Endometrial microvascular endothelial cells (primary cell): ENCODE data around the gene NFATC2IP. TPM values are rescaled to one million over a fixed set of nuclear protein-coding genes. Genes with fewer than 3 reads are reported as not detected.
"Not testable (repeated sequence)": the region's sequence is repeated elsewhere in the genome, so short reads cannot be mapped to it uniquely, and the experiment has no call there.

ENCODE experiments used
- in situ Hi-C: cut with HindIII; loops from 2 replicates; pipeline ENCODE4 v1.10.0; 2017; ENCODE audit warnings: low sequenced_read_pairs, low pct_unique_long_range_greater_than_20kb; ENCODE audit errors: inconsistent ontology term
- total RNA-seq: library from RNA; depleted of rRNA; stranded (reverse); fragments of >200 nt; gene quantifications from one replicate; pipeline ENCODE4 v1.2.3, GENCODE V29; 2015; ENCODE audit errors: inconsistent ontology term

Gene NFATC2IP
- total RNA-seq, 1 donor from 2014 or later = 20.2 TPM

GRCh38 chr16:28958216-28958615, 7.5 kb downstream of the NFATC2IP start:
- in situ Hi-C loops = no loop called here

DNA sequence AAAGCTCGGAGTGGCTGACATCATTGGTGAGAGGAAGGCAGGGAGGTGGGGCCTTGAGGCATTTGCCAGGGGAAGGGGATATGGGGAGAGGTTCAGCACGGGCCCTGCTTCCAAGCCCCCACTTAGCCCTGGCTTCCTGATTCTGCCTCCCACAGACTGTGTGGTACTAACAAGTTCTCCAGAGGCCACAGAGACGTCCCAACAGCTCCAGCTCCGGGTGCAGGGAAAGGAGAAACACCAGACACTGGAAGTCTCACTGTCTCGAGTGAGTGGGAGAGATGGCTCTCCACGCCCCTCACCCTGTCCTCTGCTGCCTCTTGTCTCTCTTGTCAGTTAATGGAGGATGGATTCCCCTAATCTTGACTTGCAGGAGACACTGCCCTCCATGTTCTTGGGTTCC, 8.1 kb downstream of the NFATC2IP start:
- in situ Hi-C loops = no loop called here

GRCh38 chr16:28964072-28964471, 13.3 kb downstream of the NFATC2IP start:
- in situ Hi-C loops = no loop called here

GRCh38 chr16:28964496-28964895, 13.8 kb downstream of the NFATC2IP start:
- in situ Hi-C loops = no loop called here

DNA sequence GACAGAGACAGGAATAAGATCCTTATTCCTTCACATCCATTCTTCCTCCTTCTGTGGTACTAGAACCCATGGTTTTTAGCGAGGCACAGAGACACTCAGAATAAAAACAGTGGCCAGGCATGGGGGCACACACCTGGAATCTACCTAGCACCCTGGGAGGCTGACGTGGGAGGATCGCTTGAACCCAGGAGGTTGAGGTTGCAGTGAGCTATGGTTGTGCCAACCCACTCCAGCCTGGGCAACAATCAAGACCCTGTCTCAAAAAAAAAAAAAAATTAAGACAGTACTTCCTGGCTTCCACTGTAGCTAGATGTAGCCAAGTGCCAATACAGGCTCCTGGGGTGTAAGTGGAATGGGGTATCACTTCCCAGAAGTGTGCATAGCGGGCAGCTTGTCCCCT, 16.4 kb downstream of the NFATC2IP start:
- in situ Hi-C loops = no loop called here

DNA sequence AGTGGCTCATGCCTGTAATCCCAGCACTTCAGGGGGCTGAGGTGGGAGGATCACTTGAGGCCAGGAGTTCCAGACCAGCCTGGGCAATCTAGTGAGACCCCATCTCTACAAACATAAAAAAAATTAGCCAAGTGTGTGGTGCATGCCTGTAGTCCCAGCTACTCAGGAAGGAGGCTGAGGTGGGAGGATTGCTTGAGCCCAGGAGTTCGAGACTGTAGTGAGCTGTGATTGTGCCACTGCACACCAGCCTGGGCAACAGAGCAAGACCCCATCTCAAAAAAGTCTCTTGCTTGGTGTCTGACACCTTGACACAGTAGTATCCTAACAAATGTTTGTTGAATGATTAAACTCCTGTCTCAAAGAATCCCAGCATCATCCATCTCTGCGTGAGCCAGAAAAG, 19.0 kb downstream of the NFATC2IP start:
- in situ Hi-C loops = not testable (repeated sequence)

DNA sequence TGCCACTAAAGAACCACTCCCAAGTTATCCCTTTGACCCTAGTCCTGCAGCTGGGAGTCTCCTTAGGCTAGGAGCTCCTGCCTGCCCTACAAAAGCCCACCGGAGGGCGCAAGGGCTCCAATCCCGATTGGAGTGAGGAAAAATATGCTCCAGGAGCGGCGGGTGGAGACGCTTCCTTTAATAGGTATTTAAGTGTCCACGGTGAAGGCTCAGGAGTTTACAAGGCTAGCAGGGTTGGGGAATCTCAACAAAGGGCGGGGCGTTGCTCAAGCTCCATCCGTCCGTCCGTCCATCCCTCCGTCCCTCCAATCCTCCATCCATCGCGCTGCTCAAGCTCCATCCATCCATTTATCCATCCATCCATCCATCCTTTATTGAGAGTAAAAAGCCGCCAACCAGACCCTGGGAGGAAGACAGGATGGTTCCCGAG, 23.3 kb downstream of the NFATC2IP start:
- in situ Hi-C loops = no loop called here

DNA sequence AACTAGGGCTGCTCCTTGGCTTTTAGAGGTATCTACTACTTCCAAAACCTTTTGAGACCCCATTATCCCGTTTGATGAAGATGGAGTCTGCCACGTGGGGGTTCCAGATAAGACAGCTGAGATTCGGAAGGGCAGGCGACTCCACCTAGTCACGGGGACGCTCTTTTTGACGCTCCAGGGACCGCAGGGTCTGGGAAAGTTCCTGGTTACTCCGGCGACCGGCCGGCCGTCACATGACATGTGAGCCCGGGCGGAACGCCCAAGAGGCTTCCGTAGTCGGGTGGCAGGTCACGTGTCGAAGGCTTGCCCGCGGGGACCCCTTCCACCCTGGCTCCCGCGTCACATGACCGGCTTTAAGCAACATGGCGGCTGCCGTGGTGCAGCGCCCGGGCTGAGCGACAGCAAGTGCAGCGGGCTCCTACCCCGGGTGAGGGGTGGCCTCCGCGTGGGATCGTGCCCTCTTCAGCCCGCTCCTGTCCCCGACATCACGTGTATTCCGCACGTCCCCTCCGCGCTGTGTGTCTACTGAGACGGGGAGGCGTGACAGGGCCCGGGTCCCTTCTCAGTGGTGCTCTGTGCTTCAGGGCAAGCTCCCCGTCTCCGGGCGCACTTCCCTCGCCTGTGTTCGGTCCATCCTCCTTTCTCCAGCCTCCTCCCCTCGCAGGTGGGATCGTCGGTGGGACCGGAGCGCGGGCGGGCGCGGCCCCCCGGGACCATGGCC, 23.9 kb downstream of the NFATC2IP start, which contains the start of gene SPNS1:
Gene SPNS1, plus strand, starts transcription at position 342 of the 721 bp plus-strand sequence. Its CDS starts 374 bp downstream, at position 716.
- in situ Hi-C loops = no loop called here

DNA sequence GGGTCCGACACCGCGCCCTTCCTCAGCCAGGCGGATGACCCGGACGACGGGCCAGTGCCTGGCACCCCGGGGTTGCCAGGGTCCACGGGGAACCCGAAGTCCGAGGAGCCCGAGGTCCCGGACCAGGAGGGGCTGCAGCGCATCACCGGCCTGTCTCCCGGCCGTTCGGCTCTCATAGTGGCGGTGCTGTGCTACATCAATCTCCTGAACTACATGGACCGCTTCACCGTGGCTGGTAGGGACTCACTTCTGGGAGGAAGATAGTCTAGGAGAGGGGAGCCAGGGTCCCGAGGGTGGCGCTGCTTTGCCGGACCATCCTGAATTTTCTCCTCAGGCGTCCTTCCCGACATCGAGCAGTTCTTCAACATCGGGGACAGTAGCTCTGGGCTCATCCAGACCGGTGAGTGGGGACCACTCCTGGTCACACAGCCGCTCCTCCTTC, 24.4 kb downstream of the NFATC2IP start:
- in situ Hi-C loops = no loop called here

- in situ Hi-C loops = no loop called here
Measured at GRCh38 chr16:28977703-28978662, 27.2 kb downstream of the NFATC2IP start.

- in situ Hi-C loops = not testable (repeated sequence)
Measured at GRCh38 chr16:28980330-28980729, 29.6 kb downstream of the NFATC2IP start.

- in situ Hi-C loops = no loop called here
Measured at GRCh38 chr16:28980929-28981328, 30.2 kb downstream of the NFATC2IP start.

GRCh38 chr16:28981517-28981916, 30.8 kb downstream of the NFATC2IP start:
- in situ Hi-C loops = no loop called here

- in situ Hi-C loops = no loop called here
Measured at GRCh38 chr16:28982418-28982817, 31.7 kb downstream of the NFATC2IP start.

DNA sequence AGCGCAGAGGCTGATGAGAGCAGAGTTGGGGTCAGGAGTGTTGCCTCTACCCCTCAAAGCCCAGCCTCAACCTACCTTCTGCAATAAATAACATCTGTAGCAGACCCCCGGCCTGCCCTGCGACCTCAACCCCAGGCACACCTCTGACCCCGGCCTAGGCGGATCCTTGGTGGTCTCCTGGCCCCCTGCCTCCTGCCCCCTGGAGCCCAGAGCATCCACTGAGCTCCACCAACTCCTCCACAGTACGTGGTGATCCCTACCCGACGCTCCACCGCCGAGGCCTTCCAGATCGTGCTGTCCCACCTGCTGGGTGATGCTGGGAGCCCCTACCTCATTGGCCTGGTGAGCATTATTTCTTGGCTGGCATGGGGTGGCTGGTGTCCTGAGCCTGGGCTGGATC, 32.2 kb downstream of the NFATC2IP start:
- in situ Hi-C loops = no loop called here

GRCh38 chr16:28983644-28984043, 32.9 kb downstream of the NFATC2IP start:
- in situ Hi-C loops = no loop called here

DNA sequence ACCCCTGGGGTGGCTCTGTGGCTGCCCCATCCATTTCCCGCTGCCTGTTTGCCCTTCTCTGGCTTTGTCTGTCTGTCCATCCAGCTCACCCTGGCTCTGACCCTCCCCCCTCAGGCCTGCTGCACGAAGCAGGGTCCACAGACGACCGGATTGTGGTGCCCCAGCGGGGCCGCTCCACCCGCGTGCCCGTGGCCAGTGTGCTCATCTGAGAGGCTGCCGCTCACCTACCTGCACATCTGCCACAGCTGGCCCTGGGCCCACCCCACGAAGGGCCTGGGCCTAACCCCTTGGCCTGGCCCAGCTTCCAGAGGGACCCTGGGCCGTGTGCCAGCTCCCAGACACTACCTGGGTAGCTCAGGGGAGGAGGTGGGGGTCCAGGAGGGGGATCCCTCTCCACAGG, 33.4 kb downstream of the NFATC2IP start:
- in situ Hi-C loops = no loop called here

- in situ Hi-C loops = no loop called here
Measured at GRCh38 chr16:28984619-28985135, 33.9 kb downstream of the NFATC2IP start, which contains the start of gene LAT. Gene LAT (plus strand): TSS chr16:28985052. CDS start chr16:28985418, 366 bp downstream.

- in situ Hi-C loops = no loop called here
Measured at GRCh38 chr16:28985211-28986041, 34.7 kb downstream of the NFATC2IP start.
